Breast epithelium (tissue), 3 donors: ENCODE results near the gene DPYSL3.

Experiments
- POLR2A ChIP-seq: fragments of 450-650 bp; IDR thresholded peaks from one replicate; pipeline ENCODE4 v1.6.1; 2016; ENCODE audit warnings: antibody characterized with exemption, mild to moderate bottlenecking, moderate library complexity
- TF ChIP-seq, protein P1 (sequence below), 3 donors: fragments of 450-650 bp; IDR thresholded peaks; one replicate each; pipeline ENCODE4 v1.5.1; 2016 to 2017; ENCODE audit warnings: antibody characterized with exemption in 3 of 3, mild to moderate bottlenecking in 3 of 3, moderate library complexity in 3 of 3

DNA sequence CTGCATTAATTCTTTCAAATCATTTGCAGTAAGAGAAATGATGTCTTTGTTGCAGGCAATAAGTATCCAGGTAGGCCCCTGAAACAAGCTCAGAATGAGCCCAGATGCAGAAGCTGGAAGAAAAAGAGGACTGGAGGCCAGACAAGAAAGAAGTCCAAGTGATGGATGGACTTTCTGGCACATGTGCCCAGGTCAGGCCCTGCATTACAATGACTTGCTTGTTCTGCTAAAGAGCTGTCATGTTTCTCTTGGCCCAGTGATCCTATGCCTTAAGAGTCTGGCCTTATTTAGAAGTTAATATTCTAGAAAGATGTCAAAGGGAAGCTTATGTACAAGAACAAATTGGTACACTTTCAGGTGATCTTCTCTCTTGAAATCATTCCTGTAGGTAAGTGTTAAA, 64.8 kb downstream of the DPYSL3 start:
- no peak for TF ChIP-seq POLR2A
- TF ChIP-seq, protein P1, sequence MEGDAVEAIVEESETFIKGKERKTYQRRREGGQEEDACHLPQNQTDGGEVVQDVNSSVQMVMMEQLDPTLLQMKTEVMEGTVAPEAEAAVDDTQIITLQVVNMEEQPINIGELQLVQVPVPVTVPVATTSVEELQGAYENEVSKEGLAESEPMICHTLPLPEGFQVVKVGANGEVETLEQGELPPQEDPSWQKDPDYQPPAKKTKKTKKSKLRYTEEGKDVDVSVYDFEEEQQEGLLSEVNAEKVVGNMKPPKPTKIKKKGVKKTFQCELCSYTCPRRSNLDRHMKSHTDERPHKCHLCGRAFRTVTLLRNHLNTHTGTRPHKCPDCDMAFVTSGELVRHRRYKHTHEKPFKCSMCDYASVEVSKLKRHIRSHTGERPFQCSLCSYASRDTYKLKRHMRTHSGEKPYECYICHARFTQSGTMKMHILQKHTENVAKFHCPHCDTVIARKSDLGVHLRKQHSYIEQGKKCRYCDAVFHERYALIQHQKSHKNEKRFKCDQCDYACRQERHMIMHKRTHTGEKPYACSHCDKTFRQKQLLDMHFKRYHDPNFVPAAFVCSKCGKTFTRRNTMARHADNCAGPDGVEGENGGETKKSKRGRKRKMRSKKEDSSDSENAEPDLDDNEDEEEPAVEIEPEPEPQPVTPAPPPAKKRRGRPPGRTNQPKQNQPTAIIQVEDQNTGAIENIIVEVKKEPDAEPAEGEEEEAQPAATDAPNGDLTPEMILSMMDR (IDR thresholded peaks at IDR 0.05), result no peak
